Activated naive CD4-positive, alpha-beta T cell (primary cell): ENCODE data around the gene DCK.

Experiments
- DNase-seq, 4 experiments: peaks; one replicate each; lab custom pipeline; 2025; lab: John Stamatoyannopoulos, UW

DCK gene

GRCh38 chr4:71063711-71064110 lies 70.3 kb downstream of the DCK start:
- no peak for DNase-seq

GRCh38 chr4:71064521-71064920 lies 71.1 kb downstream of the DCK start:
- DNase-seq: no peak

GRCh38 chr4:71065991-71066510 lies 72.6 kb downstream of the DCK start:
- DNase-seq: no peak

GRCh38 chr4:71066737-71067716 lies 73.6 kb downstream of the DCK start:
- no peak for DNase-seq

GRCh38 chr4:71069063-71069462 lies 75.6 kb downstream of the DCK start:
- DNase-seq: no peak

- no peak for DNase-seq
These were observed 76.6 kb downstream of the DCK start for GRCh38 chr4:71070015-71070414.

- DNase-seq: no peak
These were observed 81.2 kb downstream of the DCK start for GRCh38 chr4:71074452-71075299.
